ENCODE measurements around the gene ATOH8. TPM values are rescaled to one million over a fixed set of nuclear protein-coding genes. Genes with fewer than 3 reads are reported as not detected.
A peak's percentile ranks its signal among the peaks of the same experiment; 100 is the strongest.

The ATOH8 gene

Small RNA genes within 50 kb of the gene (small RNA-seq; reads per million reads assigned to genes)
- gene MIR6071: not detected
- not detected for gene RN7SKP83
- 1.7 reads per million, percentile 60 among the genes with 10 or more reads in this experiment for gene RNU1-38P
